Endothelial cell of umbilical vein (primary cell): Measurements from ENCODE around the gene RBBP5.

Experiments
- EZH2 ChIP-seq: IDR thresholded peaks from 2 replicates; pipeline ENCODE4 v1.6.1; 2012; ENCODE audit warnings: borderline replicate concordance, low read depth, mild to moderate bottlenecking, moderate library complexity, low read length, inconsistent platforms; ENCODE audit not compliant: severe bottlenecking
- FOS ChIP-seq: IDR thresholded peaks from 2 replicates; pipeline ENCODE4 v1.6.1; 2011; ENCODE audit warnings: mild to moderate bottlenecking, low read length, moderate library complexity, borderline replicate concordance; ENCODE audit not compliant: insufficient read depth
- GATA2 ChIP-seq: IDR thresholded peaks from 2 replicates; pipeline ENCODE4 v1.7.0; 2011; ENCODE audit warnings: low read depth, mild to moderate bottlenecking, moderate library complexity, mixed read lengths, low read length; ENCODE audit not compliant: insufficient read length, insufficient read depth
- JUN ChIP-seq: IDR thresholded peaks from 2 replicates; pipeline ENCODE4 v1.6.1; 2011; ENCODE audit warnings: borderline replicate concordance, low read depth; ENCODE audit not compliant: insufficient read length, insufficient read depth
- POLR2A ChIP-seq: IDR thresholded peaks from 2 replicates; pipeline ENCODE4 v1.6.1; 2012; ENCODE audit warnings: low read depth, mild to moderate bottlenecking, control low read depth, low read length
- POLR2AphosphoS5 ChIP-seq: IDR thresholded peaks from 2 replicates; pipeline ENCODE4 v1.6.1; 2012; ENCODE audit warnings: low read depth, mild to moderate bottlenecking, control low read depth, low read length, moderate library complexity; ENCODE audit not compliant: insufficient read depth
- TF ChIP-seq, protein P1 (sequence below), 2 donors: IDR thresholded peaks; 1 replicate in 1 of 2; 2 replicates in 1 of 2; pipeline ENCODE4 v1.5.1; 2011; ENCODE audit warnings: low read length in 2 of 2, mild to moderate bottlenecking in 2 of 2, moderate library complexity in 2 of 2, control low read depth in 1 of 2, inconsistent platforms in 1 of 2, low read depth in 1 of 2; ENCODE audit not compliant: insufficient read depth in 1 of 2; ENCODE audit errors: extremely low read depth in 1 of 2
- TF ChIP-seq, protein P2 (sequence below): IDR thresholded peaks from 2 replicates; pipeline ENCODE4 v1.6.1; 2011; ENCODE audit not compliant: insufficient read depth, insufficient read length

- no peak for TF ChIP-seq FOS
- TF ChIP-seq, protein P1, sequence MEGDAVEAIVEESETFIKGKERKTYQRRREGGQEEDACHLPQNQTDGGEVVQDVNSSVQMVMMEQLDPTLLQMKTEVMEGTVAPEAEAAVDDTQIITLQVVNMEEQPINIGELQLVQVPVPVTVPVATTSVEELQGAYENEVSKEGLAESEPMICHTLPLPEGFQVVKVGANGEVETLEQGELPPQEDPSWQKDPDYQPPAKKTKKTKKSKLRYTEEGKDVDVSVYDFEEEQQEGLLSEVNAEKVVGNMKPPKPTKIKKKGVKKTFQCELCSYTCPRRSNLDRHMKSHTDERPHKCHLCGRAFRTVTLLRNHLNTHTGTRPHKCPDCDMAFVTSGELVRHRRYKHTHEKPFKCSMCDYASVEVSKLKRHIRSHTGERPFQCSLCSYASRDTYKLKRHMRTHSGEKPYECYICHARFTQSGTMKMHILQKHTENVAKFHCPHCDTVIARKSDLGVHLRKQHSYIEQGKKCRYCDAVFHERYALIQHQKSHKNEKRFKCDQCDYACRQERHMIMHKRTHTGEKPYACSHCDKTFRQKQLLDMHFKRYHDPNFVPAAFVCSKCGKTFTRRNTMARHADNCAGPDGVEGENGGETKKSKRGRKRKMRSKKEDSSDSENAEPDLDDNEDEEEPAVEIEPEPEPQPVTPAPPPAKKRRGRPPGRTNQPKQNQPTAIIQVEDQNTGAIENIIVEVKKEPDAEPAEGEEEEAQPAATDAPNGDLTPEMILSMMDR (IDR thresholded peaks at IDR 0.05; ENCODE audit: extremely low read depth in 1 of 2, insufficient read depth in 1 of 2, low read depth in 1 of 2, low read length in 2 of 2), result no peak
- TF ChIP-seq POLR2A, result no peak
- TF ChIP-seq EZH2, result no peak
- TF ChIP-seq POLR2AphosphoS5, result no peak
- TF ChIP-seq, protein P2, sequence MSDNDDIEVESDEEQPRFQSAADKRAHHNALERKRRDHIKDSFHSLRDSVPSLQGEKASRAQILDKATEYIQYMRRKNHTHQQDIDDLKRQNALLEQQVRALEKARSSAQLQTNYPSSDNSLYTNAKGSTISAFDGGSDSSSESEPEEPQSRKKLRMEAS, result no peak
- TF ChIP-seq JUN, result no peak
- no peak for TF ChIP-seq GATA2
These were observed 43.9 kb downstream of the RBBP5 start for GRCh38 chr1:205077934-205078311.
